Measurements from ENCODE around the gene FOXL1. TPM values are rescaled to one million over a fixed set of nuclear protein-coding genes. Genes with fewer than 3 reads are reported as not detected.
A peak's percentile ranks its signal among the peaks of the same experiment; 100 is the strongest.

Gene FOXL1
- polyA plus RNA-seq, 3 donors: not detected

DNA sequence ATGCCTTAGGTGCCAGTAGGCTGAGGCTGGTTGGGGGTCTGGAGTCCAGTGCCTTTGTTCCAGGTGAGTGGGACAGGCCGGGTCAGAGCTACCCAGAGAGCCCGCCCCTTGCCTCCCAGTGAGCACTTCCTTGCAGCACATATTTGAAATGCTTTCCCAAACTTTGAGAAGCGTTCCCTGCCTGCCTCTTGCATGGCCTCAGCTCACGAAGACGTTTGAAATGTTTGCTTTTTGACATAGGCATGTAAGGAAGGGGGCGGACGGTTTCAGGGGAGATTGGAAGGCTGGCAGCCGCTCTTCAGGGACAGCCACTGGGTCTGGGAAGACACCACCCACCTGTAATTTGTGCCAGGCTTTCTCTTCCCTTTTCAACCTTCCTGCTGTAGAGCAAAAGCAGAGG, 5.1 kb upstream of the FOXL1 start:
- H3K4me2 ChIP-seq (replicated peaks; ENCODE audit: extremely low read depth, low read length, poor library complexity, severe bottlenecking): no peak overlapping the region
- Mint-ChIP-seq H3K4me3 (no peak overlapping the region), H3K4me1 (peaks cover 9% of the 10 kb centered on the region), H3K27me3 (ENCODE audit: low read depth in 3 of 3) (peaks cover 71 to 95% (median 85%) of the 10 kb centered on the region in 3 donors), H3K27ac (no peak overlapping the region), H3K36me3 (peaks cover 0 to 3% of the 10 kb centered on the region in 2 donors), H3K9me3 (peaks cover 0 to 15% (median 5%) of the 10 kb centered on the region in 7 donors)
- no peaks in the 10 kb centered on the region for H4K20me1 ChIP-seq (ENCODE audit: insufficient read depth, low read length)
- H3K36me3 ChIP-seq (replicated peaks in 1 of 2; ENCODE audit: control insufficient read depth in 1 of 2, insufficient read depth in 2 of 2, low read length in 2 of 2): no peaks in the 10 kb centered on the region
- no peaks in the 10 kb centered on the region for H3K79me2 ChIP-seq (ENCODE audit: insufficient read depth, low read length)
- peaks cover 12 to 17% of the 10 kb centered on the region in 2 donors for H3K4me1 ChIP-seq (ENCODE audit: control insufficient read depth in 1 of 2, insufficient read depth in 2 of 2, low read length in 2 of 2)
- no peak overlapping the region for H2AFZ ChIP-seq (ENCODE audit: insufficient read depth, low read depth, low read length, poor library complexity, severe bottlenecking)
- no peak overlapping the region for H3K9ac ChIP-seq (ENCODE audit: insufficient read depth, low read length, poor library complexity, severe bottlenecking)
- no peak overlapping the region for H3K27ac ChIP-seq (ENCODE audit: low read depth in 1 of 2, low read length in 2 of 2)
- no peak overlapping the region for H3K4me3 ChIP-seq (replicated peaks in 1 of 3; ENCODE audit: low read depth in 2 of 3, low read length in 3 of 3)
- no peak for DNase-seq
- WGBS (ENCODE audit: insufficient coverage): 90% methylated on average over 2 of the region's 8 CpGs
- peaks cover 38 to 80% of the 10 kb centered on the region in 2 donors for H3K27me3 ChIP-seq (ENCODE audit: control insufficient read depth in 2 of 2, insufficient read depth in 2 of 2, low read length in 2 of 2)
- intact Hi-C loops (cut with micrococcal nuclease): no loop called here
- TF ChIP-seq, protein P1, sequence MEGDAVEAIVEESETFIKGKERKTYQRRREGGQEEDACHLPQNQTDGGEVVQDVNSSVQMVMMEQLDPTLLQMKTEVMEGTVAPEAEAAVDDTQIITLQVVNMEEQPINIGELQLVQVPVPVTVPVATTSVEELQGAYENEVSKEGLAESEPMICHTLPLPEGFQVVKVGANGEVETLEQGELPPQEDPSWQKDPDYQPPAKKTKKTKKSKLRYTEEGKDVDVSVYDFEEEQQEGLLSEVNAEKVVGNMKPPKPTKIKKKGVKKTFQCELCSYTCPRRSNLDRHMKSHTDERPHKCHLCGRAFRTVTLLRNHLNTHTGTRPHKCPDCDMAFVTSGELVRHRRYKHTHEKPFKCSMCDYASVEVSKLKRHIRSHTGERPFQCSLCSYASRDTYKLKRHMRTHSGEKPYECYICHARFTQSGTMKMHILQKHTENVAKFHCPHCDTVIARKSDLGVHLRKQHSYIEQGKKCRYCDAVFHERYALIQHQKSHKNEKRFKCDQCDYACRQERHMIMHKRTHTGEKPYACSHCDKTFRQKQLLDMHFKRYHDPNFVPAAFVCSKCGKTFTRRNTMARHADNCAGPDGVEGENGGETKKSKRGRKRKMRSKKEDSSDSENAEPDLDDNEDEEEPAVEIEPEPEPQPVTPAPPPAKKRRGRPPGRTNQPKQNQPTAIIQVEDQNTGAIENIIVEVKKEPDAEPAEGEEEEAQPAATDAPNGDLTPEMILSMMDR (IDR thresholded peaks at IDR 0.05): no peak
- H3K9me3 ChIP-seq (replicated peaks in 1 of 2; ENCODE audit: control insufficient read depth in 1 of 2, insufficient read depth in 1 of 2, low read length in 2 of 2): peaks cover 7 to 11% of the 10 kb centered on the region in 2 donors

DNA sequence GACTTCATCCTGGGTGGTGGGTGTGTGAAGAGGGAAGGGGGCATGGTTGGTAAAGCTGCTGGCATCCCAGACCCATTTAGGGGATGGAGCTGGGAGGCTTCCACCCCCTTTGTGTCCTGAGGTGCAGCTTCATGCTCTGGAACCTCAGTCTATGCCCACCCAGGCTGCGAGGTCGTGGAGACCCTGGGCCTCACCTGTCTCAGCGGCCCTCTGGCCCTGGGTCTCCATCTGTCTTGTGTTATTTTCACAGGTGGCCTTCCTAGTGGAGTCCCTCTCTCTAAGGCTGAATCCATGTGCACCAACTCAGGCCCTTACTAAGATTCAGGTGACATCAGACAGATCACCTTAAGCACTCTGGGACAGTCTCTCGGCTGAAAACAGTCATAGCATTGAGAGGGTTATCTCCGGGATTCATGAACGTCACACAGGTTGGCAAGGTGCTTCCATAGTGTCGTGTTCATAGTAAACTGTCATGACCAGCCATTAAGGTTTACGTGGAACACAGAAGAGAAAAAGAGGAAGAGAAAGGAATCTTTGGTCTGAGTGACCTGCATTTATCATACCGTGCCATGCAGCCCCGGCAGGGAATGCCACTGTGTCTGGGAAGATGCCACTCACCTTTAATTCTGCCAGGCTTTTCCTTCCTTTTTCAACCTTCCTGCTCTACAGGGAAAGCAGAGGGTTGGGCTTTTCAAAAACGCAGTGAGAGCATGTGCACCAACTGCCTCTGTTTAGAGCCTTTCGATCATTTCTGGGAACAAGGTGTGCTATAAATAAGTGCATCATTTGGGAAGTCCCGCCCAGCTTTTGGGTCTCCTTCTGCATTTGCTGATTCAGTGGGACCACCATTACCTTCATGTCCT, 4.5 kb upstream of the FOXL1 start:
- peaks cover 0 to 12% (median 5%) of the 10 kb centered on the region in 7 donors for H3K9me3 Mint-ChIP-seq
- TF ChIP-seq, protein P1 (IDR thresholded peaks at IDR 0.05): no peak
- Histone ChIP-seq H3K36me3 (replicated peaks in 1 of 2; ENCODE audit: control insufficient read depth in 1 of 2, insufficient read depth in 2 of 2, low read length in 2 of 2) (no peaks in the 10 kb centered on the region), H3K4me2 (replicated peaks; ENCODE audit: extremely low read depth, low read length, poor library complexity, severe bottlenecking) (no peak overlapping the region), H3K27ac (ENCODE audit: low read depth in 1 of 2, low read length in 2 of 2) (no peak overlapping the region), H3K9me3 (replicated peaks in 1 of 2; ENCODE audit: control insufficient read depth in 1 of 2, insufficient read depth in 1 of 2, low read length in 2 of 2) (peaks cover 7 to 11% of the 10 kb centered on the region in 2 donors), H3K4me1 (ENCODE audit: control insufficient read depth in 1 of 2, insufficient read depth in 2 of 2, low read length in 2 of 2) (peaks cover 12 to 17% of the 10 kb centered on the region in 2 donors), H3K4me3 (replicated peaks in 1 of 3; ENCODE audit: low read depth in 2 of 3, low read length in 3 of 3) (no peak overlapping the region), H3K27me3 (ENCODE audit: control insufficient read depth in 2 of 2, insufficient read depth in 2 of 2, low read length in 2 of 2) (peaks cover 36 to 81% of the 10 kb centered on the region in 2 donors), H3K9ac (ENCODE audit: insufficient read depth, low read length, poor library complexity, severe bottlenecking) (no peak overlapping the region), H2AFZ (ENCODE audit: insufficient read depth, low read depth, low read length, poor library complexity, severe bottlenecking) (no peak overlapping the region), H4K20me1 (ENCODE audit: insufficient read depth, low read length) (no peaks in the 10 kb centered on the region), H3K79me2 (ENCODE audit: insufficient read depth, low read length) (no peaks in the 10 kb centered on the region)
- H3K27ac Mint-ChIP-seq: no peak overlapping the region
- H3K4me3 Mint-ChIP-seq: peak overlapping the region in 1 of 2 donors; percentile 43
- peaks cover 12% of the 10 kb centered on the region for H3K4me1 Mint-ChIP-seq
- peaks cover 0 to 4% of the 10 kb centered on the region in 2 donors for H3K36me3 Mint-ChIP-seq
- intact Hi-C loops (cut with micrococcal nuclease): no loop called here
- peaks cover 70 to 95% (median 86%) of the 10 kb centered on the region in 3 donors for H3K27me3 Mint-ChIP-seq (ENCODE audit: low read depth in 3 of 3)
- 87% methylated on average over 7 of the region's 13 CpGs for WGBS (ENCODE audit: insufficient coverage)
- DNase-seq: no peak

Measured in CD14-positive monocyte (primary cell).